ENCODE data around the gene PLXNB1.

PLXNB1 gene

GRCh38 chr3:48411041-48411588 lies 18.8 kb downstream of the PLXNB1 start:
- ChIA-PET CTCF (interaction anchor here (0.9 to 30.6 kb wide), 4 partner anchors 8 to 137 kb away, joined by 3 to 863 read pairs (median 30); partner anchors contain the start of genes CCDC51, PLXNB1 and TMA7), POLR2A (no interaction called here)
- DNase-seq (ENCODE audit: extremely low spot score) = no peak
- no peak for TF ChIP-seq CTCF (IDR thresholded peaks at IDR 0.05; ENCODE audit: control extremely low read depth, extremely low read depth, low read depth, missing control alignments)

- no peak for DNase-seq (ENCODE audit: extremely low spot score)
- CTCF ChIA-PET = interaction anchor here (0.9 to 30.6 kb wide), 3 partner anchors 10 to 137 kb away, joined by 3 to 863 read pairs (median 57); partner anchors contain the start of genes CCDC51, PLXNB1 and TMA7
- POLR2A ChIA-PET = no interaction called here
- no peak for TF ChIP-seq CTCF (IDR thresholded peaks at IDR 0.05; ENCODE audit: control extremely low read depth, extremely low read depth, low read depth, missing control alignments)
Observed at GRCh38 chr3:48410205-48411040, 19.5 kb downstream of the PLXNB1 start.

- POLR2A ChIA-PET = no interaction called here
Observed at GRCh38 chr3:48409291-48410201, 20.3 kb downstream of the PLXNB1 start.

GRCh38 chr3:48408823-48409281 lies 21.0 kb downstream of the PLXNB1 start:
- DNase-seq (ENCODE audit: extremely low spot score) = no peak
- POLR2A ChIA-PET = no interaction called here
- CTCF ChIA-PET = interaction anchor here (1.1 to 30.6 kb wide), 5 partner anchors 9 to 140 kb away, joined by 3 to 863 read pairs (median 3); partner anchors contain the start of genes CCDC51, PLXNB1 and TMA7
- TF ChIP-seq CTCF (IDR thresholded peaks at IDR 0.05; ENCODE audit: control extremely low read depth, extremely low read depth, low read depth, missing control alignments) = no peak

More at GRCh38 chr3:48409291-48410201, 20.3 kb downstream of the PLXNB1 start:
- DNase-seq (ENCODE audit: extremely low spot score) = no peak
- CTCF ChIA-PET = interaction anchor here (1.3 to 30.6 kb wide), 4 partner anchors 10 to 139 kb away, joined by 3 to 863 read pairs (median 30); partner anchors contain the start of genes CCDC51, PLXNB1 and TMA7
- no peak for TF ChIP-seq CTCF (IDR thresholded peaks at IDR 0.05; ENCODE audit: control extremely low read depth, extremely low read depth, low read depth, missing control alignments)

GRCh38 chr3:48407542-48408099 lies 22.3 kb downstream of the PLXNB1 start:
- DNase-seq (ENCODE audit: extremely low spot score) = no peak
- POLR2A ChIA-PET = no interaction called here
- TF ChIP-seq CTCF (IDR thresholded peaks at IDR 0.05; ENCODE audit: control extremely low read depth, extremely low read depth, low read depth, missing control alignments) = no peak
- CTCF ChIA-PET = interaction anchor here (1.0 to 30.6 kb wide), 5 partner anchors 8 to 156 kb away, joined by 3 to 863 read pairs (median 4); partner anchors contain the start of genes CCDC51, PLXNB1, TMA7 and UCN2

All from GM10248 (cell line).